H1 (cell line): ENCODE results near the gene ESYT2. TPM values are rescaled to one million over a fixed set of nuclear protein-coding genes. Genes with fewer than 3 reads are reported as not detected.

Experiments used
- CTCF ChIA-PET: fragments of 300-600 bp; sonication (Branson Sonifier 250); formaldehyde crosslinking; loops from one replicate; lab custom pipeline; 2021; ENCODE audit not compliant: partially characterized antibody; lab: Charles Lee
- POLR2A ChIA-PET: fragments of 300-600 bp; sonication (Branson Sonifier 250); formaldehyde crosslinking; loops from one replicate; lab custom pipeline; 2021; ENCODE audit warnings: inconsistent platforms; ENCODE audit not compliant: partially characterized antibody; lab: Charles Lee
- DNase-seq, 2 experiments: peaks; one replicate each; pipeline versions ENCODE4 v3.0.0 to v3.0.0-alpha.2; 2010 to 2022; ENCODE audit warnings: low spot score in 2 of 2, low read depth in 1 of 2, mixed read lengths in 1 of 2
- FAIRE-seq: peaks from 2 replicates; lab custom pipeline; 2011; peaks lifted over from hg19 to GRCh38; lab: Jason Lieb, UNC
- H2AFZ ChIP-seq: 2 replicates; pipeline ENCODE4 v1.8.1; 2012; ENCODE audit warnings: low read length, inconsistent platforms
- H2AK5ac ChIP-seq: 2 replicates; pipeline ENCODE4 v1.6.1; 2013; ENCODE audit warnings: low read depth, low read length
- H2BK120ac ChIP-seq: replicated peaks from 2 replicates; pipeline ENCODE3; 2013; ENCODE audit warnings: low read depth, low read length, inconsistent platforms
- H2BK12ac ChIP-seq: 2 replicates; pipeline ENCODE4 v1.6.1; 2013; ENCODE audit warnings: low read depth, low read length
- H2BK15ac ChIP-seq: 2 replicates; pipeline ENCODE4 v1.6.1; 2013; ENCODE audit warnings: low read length
- H2BK20ac ChIP-seq: 2 replicates; pipeline ENCODE4 v1.6.1; 2013; ENCODE audit warnings: low read length
- H2BK5ac ChIP-seq: 2 replicates; pipeline ENCODE4 v1.6.1; 2013; ENCODE audit warnings: low read depth, low read length
- H3K14ac ChIP-seq: 2 replicates; pipeline ENCODE4 v1.6.1; 2013; ENCODE audit warnings: inconsistent platforms; ENCODE audit not compliant: insufficient read length
- H3K18ac ChIP-seq: 2 replicates; pipeline ENCODE4 v1.6.1; 2013; ENCODE audit warnings: low read length; ENCODE audit errors: extremely low read depth
- H3K23ac ChIP-seq: 2 replicates; pipeline ENCODE4 v1.6.1; 2013; ENCODE audit warnings: inconsistent platforms; ENCODE audit not compliant: insufficient read length
- H3K23me2 ChIP-seq: 2 replicates; pipeline ENCODE4 v1.6.1; 2013; ENCODE audit warnings: low read depth, low read length
- H3K27ac ChIP-seq: 2 replicates; pipeline ENCODE4 v1.6.1; 2011; ENCODE audit warnings: low read depth, low read length, inconsistent platforms
- H3K27me3 ChIP-seq, 4 experiments: replicated peaks in 1 of 4; 1 replicate in 1 of 4; 2 replicates in 3 of 4; pipeline versions ENCODE4 v1.6.1 to v1.8.1; 2011 to 2013; ENCODE audit warnings: low read length in 3 of 4, mild to moderate bottlenecking in 3 of 4, inconsistent platforms in 2 of 4, mixed read lengths in 2 of 4, moderate library complexity in 1 of 4; ENCODE audit not compliant: control insufficient read depth in 3 of 4, insufficient read depth in 3 of 4; ENCODE audit errors: extremely low read depth in 1 of 4
- H3K36me3 ChIP-seq, 4 experiments: 2 replicates each; pipeline versions ENCODE4 v1.6.1 to v1.8.1; 2011 to 2013; ENCODE audit warnings: mild to moderate bottlenecking in 4 of 4, low read length in 3 of 4, moderate library complexity in 2 of 4, control low read depth in 1 of 4, inconsistent platforms in 1 of 4; ENCODE audit not compliant: insufficient read depth in 4 of 4, control insufficient read depth in 2 of 4
- H3K4ac ChIP-seq: replicated peaks from 2 replicates; pipeline ENCODE3; 2013; ENCODE audit warnings: low read length, low read depth, mixed read lengths, inconsistent platforms; ENCODE audit not compliant: insufficient read length
- H3K4me1 ChIP-seq, 4 experiments: replicated peaks in 1 of 4; 1 replicate in 1 of 4; 2 replicates in 3 of 4; pipeline versions ENCODE4 v1.6.1 to v1.8.1; 2011 to 2013; ENCODE audit warnings: low read length in 3 of 4, inconsistent platforms in 2 of 4, mixed read lengths in 1 of 4; ENCODE audit not compliant: insufficient read depth in 4 of 4, control insufficient read depth in 3 of 4
- H3K4me2 ChIP-seq, 2 experiments: 2 replicates each; pipeline versions ENCODE4 v1.6.1 to v1.8.1; 2011 to 2013; ENCODE audit warnings: low read depth in 2 of 2, low read length in 2 of 2, control low read depth in 1 of 2, inconsistent platforms in 1 of 2, mild to moderate bottlenecking in 1 of 2; ENCODE audit not compliant: insufficient read depth in 1 of 2
- H3K4me3 ChIP-seq, 4 experiments: fragments of 200-600, 300-600 bp in 1 of 4; sonication (generic), shearing (Covaris generic), sonication (Bioruptor Twin) in 1 of 4; 2 replicates each; pipeline versions ENCODE4 v1.5.1 to v1.8.1; 2011 to 2016; ENCODE audit warnings: low read length in 4 of 4, low read depth in 3 of 4, control low read depth in 2 of 4, inconsistent platforms in 2 of 4, mild to moderate bottlenecking in 2 of 4, mixed read lengths in 1 of 4, moderate library complexity in 1 of 4; ENCODE audit not compliant: insufficient read depth in 2 of 4; ENCODE audit errors: extremely low read depth in 1 of 4
- H3K56ac ChIP-seq: replicated peaks from 2 replicates; pipeline ENCODE3; 2013; ENCODE audit warnings: low read depth, mild to moderate bottlenecking, mixed read lengths, low read length, inconsistent platforms; ENCODE audit not compliant: insufficient read length
- H3K79me1 ChIP-seq: 2 replicates; pipeline ENCODE4 v1.6.1; 2013; ENCODE audit warnings: low read depth, low read length, control low read depth
- H3K79me2 ChIP-seq, 2 experiments: 2 replicates each; pipeline versions ENCODE4 v1.6.1 to v1.8.1; 2012 to 2013; ENCODE audit warnings: low read length in 2 of 2, mild to moderate bottlenecking in 2 of 2, inconsistent platforms in 1 of 2; ENCODE audit not compliant: insufficient read depth in 2 of 2, control insufficient read depth in 1 of 2
- H3K9ac ChIP-seq, 4 experiments: replicated peaks in 1 of 4; 1 replicate in 1 of 4; 2 replicates in 3 of 4; pipeline versions ENCODE4 v1.6.1 to v1.8.1; 2011 to 2013; ENCODE audit warnings: low read depth in 3 of 4, low read length in 3 of 4, control low read depth in 2 of 4, mild to moderate bottlenecking in 2 of 4, moderate library complexity in 2 of 4, inconsistent platforms in 1 of 4; ENCODE audit errors: extremely low read depth in 1 of 4
- H3K9me3 ChIP-seq, 2 experiments: 2 replicates each; pipeline versions ENCODE4 v1.6.1 to v1.8.1; 2012 to 2013; ENCODE audit warnings: mild to moderate bottlenecking in 2 of 2, moderate library complexity in 2 of 2, control low read depth in 1 of 2, inconsistent platforms in 1 of 2, low read depth in 1 of 2, low read length in 1 of 2, mixed read lengths in 1 of 2; ENCODE audit not compliant: insufficient read depth in 2 of 2
- H4K20me1 ChIP-seq, 2 experiments: replicated peaks in 1 of 2; 2 replicates each; pipeline versions ENCODE3 to v1.8.1; 2011 to 2013; ENCODE audit warnings: inconsistent platforms in 2 of 2, low read length in 2 of 2, mild to moderate bottlenecking in 1 of 2; ENCODE audit not compliant: insufficient read depth in 2 of 2, control insufficient read depth in 1 of 2
- H4K5ac ChIP-seq: 2 replicates; pipeline ENCODE4 v1.6.1; 2013; ENCODE audit warnings: low read length, low read depth, mixed read lengths, inconsistent platforms; ENCODE audit not compliant: insufficient read length
- H4K8ac ChIP-seq: 2 replicates; pipeline ENCODE4 v1.8.0; 2013; ENCODE audit warnings: mild to moderate bottlenecking, moderate library complexity, low read length, inconsistent platforms; ENCODE audit not compliant: insufficient read depth; ENCODE audit errors: extremely low read depth
- H4K91ac ChIP-seq: replicated peaks from 2 replicates; pipeline ENCODE3; 2013; ENCODE audit warnings: low read length, mixed read lengths, inconsistent platforms; ENCODE audit not compliant: insufficient read length
- PHF8 ChIP-seq: fragments of 200-600 bp; sonication (generic); conservative IDR thresholded peaks from 2 replicates; pipeline ENCODE4 v1.7.1; 2012; ENCODE audit warnings: low read depth, mild to moderate bottlenecking, inconsistent platforms, low read length, moderate library complexity
- POLR2AphosphoS5 ChIP-seq: IDR thresholded peaks from 2 replicates; pipeline ENCODE4 v1.6.1; 2011; ENCODE audit warnings: low read depth, low read length
- WGBS, 2 experiments: shearing (Covaris generic) in 1 of 2; methylation state at CpG; one replicate each; pipeline versions ENCODE4 v1.1.6 to v1.1.7; 2013 to 2015; ENCODE audit warnings: low lambda C conversion rate in 2 of 2, mixed read lengths in 2 of 2, inconsistent platforms in 1 of 2, low coverage in 1 of 2, missing lambda C conversion rate in 1 of 2; ENCODE audit not compliant: insufficient replicate concordance in 2 of 2, insufficient coverage in 1 of 2, insufficient read length in 1 of 2; ENCODE audit errors: extremely low coverage in 1 of 2, missing lambda C conversion rate in 1 of 2; 5-methylcytosine and 5-hydroxymethylcytosine counted together
- polyA plus RNA-seq, 7 experiments: library from polyadenylated mRNA; depleted of rRNA in 3 of 7; stranded (reverse) in 5 of 7; unstranded in 2 of 7; fragments of >200 nt in 5 of 7; fragments of 200-250 nt in 2 of 7; gene quantifications; 1 replicate in 5 of 7; 2 replicates in 1 of 7; 4 replicates in 1 of 7; pipeline versions ENCODE4 v1.2.1 to v1.2.3, GENCODE V29; 2011 to 2013; ENCODE audit warnings: missing spikeins in 2 of 7, mixed read lengths in 2 of 7
- total RNA-seq: library from RNA; stranded (reverse); fragmentation: NEBNext Ultra II Directional; extraction: Animal tissue kit (Norgen Biotek cat#: 25700); gene quantifications from 2 replicates; pipeline ENCODE4 v1.2.1, GENCODE V29; 2021

ESYT2 gene
- total and polyA plus RNA-seq, 2 of the 8 experiments (the other 6 are each of a cell fraction or from before 2014, with no cell fraction given) = 27.0 to 37.5 TPM

GRCh38 chr7:158774952-158775351 lies 54.4 kb downstream of the ESYT2 start:
- Histone ChIP-seq H2AK5ac (no peak overlapping the region), H3K23ac (no peak overlapping the region), H2BK120ac (no peak overlapping the region), H3K79me2 (no peaks in the 10 kb centered on the region), H4K8ac (no peak overlapping the region), H4K5ac (no peak overlapping the region), H3K14ac (no peak overlapping the region), H3K79me1 (no peaks in the 10 kb centered on the region; the same call in 1 of the 2 replicates), H2BK15ac (no peak overlapping the region), H4K20me1 (peaks cover 0 to 4% of the 10 kb centered on the region in 2 experiments), H3K27ac (no peak overlapping the region), H2AFZ (no peak overlapping the region), H3K4ac (no peak overlapping the region), H2BK12ac (no peak overlapping the region), H3K36me3 (peaks cover 0 to 7% (median 2%) of the 10 kb centered on the region in 4 experiments; a peak in 4 of 8 replicates), H2BK20ac (no peak overlapping the region), H3K4me3 (no peak overlapping the region), H3K56ac (no peak overlapping the region), H4K91ac (no peak overlapping the region), H3K9ac (no peak overlapping the region), H3K27me3 (no peaks in the 10 kb centered on the region), H3K9me3 (no peaks in the 10 kb centered on the region), H3K4me1 (no peaks in the 10 kb centered on the region; a peak in 1 of 7 replicates), H3K4me2 (no peak overlapping the region), H2BK5ac (no peak overlapping the region), H3K23me2 (no peaks in the 10 kb centered on the region), H3K18ac (no peak overlapping the region)
- no peak for DNase-seq
- no peak for FAIRE-seq
- POLR2A ChIA-PET = no interaction called here
- TF ChIP-seq PHF8 (no peak), POLR2AphosphoS5 (no peak)
- WGBS, 2 experiments = 94% methylated on average over 5 of the region's 5 CpGs; no CpG with 5 or more reads in 1 of the 2 experiments
- CTCF ChIA-PET = interaction anchor here (0.8 to 1.0 kb wide), 2 partner anchors 8 to 42 kb away, joined by 3 to 4 read pairs; no protein-coding TSS in a partner anchor
